ENCODE results near the gene NPAS3. TPM values are rescaled to one million over a fixed set of nuclear protein-coding genes. Genes with fewer than 3 reads are reported as not detected.

NPAS3 gene
- polyA plus RNA-seq, 10 donors, result 3.5 to 7.5 (median 5.0) TPM

DNA sequence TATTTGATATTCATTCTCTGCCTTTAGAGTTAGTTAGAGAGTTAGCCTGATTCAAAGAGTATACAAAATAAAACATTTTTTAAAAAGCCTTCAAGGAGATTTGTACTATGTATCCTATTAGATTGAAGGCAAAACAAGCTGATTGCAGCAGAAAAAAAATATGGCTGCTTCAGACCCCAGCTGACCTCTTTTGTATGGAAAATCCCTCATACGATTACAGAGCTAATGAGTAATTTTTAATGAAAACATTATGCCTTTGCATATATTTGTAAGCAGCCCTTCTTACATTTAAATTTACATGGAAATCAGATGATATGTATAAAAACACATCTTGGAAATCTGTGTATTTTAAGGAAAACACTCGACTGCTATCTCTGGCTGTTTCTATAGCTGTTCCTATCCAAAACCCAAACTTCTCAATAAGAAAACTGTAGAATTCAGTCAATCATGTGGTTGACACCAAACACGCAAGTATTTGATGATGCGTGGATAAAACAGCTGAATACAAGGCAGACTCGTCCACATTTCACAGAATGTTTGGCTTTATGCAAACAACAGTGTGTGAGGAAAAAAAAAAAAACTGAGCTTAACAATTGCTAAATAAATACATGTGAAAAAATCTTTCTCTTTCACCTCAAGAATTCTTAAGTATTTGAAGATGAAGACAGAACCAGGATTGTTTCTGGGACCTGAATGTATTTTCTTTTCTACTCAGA, 736.9 kb downstream of the NPAS3 start:
- DNase-seq, result peak in 1 of 3 donors; percentile 7

DNA sequence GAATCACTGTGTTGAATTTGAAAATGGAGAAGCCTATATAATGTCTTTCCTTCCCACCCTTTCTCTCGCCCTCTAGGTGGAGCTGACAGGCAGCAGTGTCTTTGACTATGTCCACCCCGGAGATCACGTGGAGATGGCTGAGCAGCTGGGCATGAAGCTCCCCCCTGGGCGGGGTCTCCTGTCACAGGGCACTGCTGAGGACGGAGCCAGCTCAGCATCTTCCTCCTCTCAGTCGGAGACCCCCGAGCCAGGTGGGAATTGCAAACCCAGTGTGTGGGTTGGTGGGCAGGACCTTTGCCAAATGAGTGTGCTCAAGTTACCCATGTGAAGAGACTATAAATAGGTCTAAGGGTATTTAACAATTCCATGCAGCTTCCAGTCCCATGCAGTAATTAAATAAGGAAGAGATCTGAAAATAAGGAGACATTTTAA, 737.5 kb downstream of the NPAS3 start:
- DNase-seq, result peak in 1 of 3 donors; percentile 27

DNA sequence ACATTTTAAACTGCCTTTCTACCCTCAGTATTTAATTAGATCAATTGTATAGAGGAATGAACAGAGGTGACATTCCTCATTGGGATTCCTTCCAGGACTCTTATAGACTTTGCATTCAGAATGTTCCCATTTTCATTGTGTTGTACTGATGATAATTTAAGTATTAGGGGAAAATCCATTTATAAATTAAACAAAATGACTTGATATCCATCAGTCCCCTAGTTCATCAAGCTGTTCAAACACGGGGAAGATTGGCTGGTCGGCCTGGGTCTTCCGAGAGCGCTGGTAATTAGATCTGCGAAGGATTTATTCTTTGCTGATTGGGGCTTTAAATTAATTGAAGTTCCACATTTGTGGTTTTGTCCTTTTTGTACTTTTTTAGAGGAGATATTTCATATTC, 738.2 kb downstream of the NPAS3 start:
- no peak for DNase-seq

DNA sequence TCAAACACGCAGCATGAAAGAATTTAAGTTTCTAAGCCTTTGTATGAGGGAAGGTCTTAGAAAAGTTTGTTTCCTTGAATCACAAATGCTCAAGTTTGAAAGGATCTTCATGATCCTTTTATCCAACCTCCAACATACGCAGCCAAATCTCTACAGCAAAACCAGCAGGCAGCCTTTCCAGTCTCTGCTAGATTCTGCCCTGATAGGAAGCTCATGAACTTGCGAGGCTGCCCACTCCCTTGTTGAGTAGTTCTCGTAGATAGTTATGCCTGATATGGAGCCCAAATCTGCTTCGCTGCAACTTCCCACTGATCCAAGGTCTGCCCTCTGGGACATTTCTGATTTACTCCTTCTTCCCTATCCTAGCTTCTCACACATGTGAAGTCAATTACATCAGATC, 739.3 kb downstream of the NPAS3 start:
- no peak for DNase-seq

GRCh38 chr14:33679025-33679424, 740.3 kb downstream of the NPAS3 start:
- no peak for DNase-seq

- DNase-seq, result peak in 1 of 3 donors; percentile 76
These were observed 741.0 kb downstream of the NPAS3 start for GRCh38 chr14:33679461-33680225.

DNA sequence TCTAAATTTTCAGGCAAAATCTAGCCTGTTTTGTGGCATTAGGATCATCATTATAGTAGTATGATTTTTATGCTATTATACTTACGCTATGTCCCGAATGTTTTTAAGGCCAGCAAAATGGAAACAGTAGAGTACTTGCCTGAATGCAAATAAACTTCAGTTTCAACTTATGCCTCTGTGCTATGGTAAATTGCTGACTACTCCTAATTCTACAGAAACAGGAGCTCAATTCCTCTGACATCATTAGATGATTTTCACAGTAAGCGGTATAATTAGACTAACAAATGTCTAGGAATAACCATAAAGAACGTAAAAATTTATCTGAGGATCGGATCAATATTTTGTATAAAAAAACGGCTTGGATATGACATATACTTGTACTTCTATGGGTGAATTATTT, 742.2 kb downstream of the NPAS3 start:
- DNase-seq, result no peak

GRCh38 chr14:33682760-33683159, 744.1 kb downstream of the NPAS3 start:
- peak; percentile 27 to 72 (median 53) for DNase-seq

DNA sequence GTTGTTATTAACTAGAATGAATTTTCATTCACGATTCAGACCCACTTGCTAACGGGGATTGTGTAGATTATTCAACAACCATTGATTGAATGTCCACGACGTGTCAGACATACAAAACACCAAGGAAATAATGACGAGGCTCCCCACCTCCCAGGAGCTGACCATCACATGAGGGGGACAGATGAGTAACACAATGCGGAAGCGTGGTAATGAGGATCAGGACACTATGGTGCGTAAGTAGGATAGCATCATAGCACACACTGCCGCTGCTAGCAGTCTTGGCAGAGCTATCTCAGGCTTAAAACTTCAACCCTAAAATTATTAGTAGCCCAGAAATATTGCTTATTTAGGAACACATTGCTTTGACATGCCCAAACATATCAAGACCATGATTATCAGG, 746.3 kb downstream of the NPAS3 start:
- no peak for DNase-seq

DNA sequence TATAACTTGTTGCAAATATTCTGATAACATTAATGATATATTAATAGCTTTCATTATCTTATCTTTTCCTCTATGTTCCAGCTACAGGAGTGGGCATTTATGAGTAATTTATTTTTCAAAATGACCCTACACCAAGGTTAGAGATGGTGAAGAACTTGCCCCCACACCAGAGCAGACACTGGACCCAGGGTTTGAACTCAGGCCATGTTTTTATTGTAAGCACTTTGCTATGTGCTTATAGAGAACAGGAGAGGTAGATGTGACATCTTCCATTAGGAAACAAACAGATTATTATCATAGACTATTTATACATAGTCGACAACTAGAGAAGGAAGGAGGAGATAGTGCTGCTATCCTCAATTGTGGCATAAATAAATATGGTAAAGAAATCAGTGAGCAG, 747.0 kb downstream of the NPAS3 start:
- no peak for DNase-seq

DNA sequence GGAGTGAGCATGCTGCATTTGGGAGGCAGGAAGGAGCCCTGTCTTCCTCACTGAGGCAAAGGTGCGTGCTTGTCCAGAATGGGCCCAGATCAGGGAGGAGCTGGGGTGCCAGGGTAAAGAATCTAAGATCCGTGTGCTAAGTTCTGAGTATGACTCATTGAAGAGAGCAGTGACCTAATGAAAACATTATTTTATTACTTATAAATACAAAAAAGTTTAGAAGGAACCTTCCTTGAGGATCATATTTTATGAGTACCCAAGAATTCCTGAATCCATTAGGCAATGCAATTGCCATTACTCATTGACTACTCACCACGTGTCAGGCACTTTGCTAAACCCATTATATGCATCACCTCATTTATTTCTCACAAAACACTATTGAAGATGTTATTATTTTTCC, 747.5 kb downstream of the NPAS3 start:
- peak in 1 of 3 donors; percentile 67 for DNase-seq

DNA sequence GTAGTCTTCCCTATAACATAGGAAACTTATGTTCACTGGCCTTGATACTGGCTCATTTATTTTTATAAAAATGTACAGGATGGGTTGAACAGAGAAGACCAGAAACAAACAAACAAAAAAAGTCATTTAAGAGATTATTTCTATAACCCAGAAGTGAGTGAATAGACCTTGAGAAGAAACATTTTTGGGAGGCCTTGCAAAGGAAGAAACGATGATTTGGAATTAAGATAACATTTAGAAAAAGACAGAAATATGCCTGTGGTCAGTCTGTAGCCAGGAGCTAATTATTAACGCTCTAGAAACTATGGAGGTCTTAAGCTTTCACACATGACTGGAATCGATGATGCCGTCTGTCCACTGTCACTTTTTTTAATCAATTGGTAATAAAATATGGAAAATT, 748.2 kb downstream of the NPAS3 start:
- no peak for DNase-seq

DNA sequence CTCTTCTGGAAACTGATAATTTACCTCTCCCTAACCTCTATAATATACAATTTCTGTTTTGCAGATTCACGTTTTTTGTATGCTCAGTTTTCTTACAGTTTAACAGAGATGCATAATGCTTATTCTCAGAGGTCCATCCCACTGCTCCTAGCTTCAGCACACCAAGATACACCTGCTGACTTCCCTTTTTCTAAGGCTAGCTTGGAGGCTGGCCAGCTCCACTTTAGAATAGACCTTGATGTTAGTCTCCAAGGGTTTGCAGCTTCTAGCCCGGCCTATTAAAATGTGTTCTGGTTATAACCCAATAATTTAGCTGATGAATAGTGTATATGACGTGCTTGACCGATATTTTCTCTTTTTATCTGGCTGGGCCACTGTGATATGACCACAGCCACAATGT, 751.0 kb downstream of the NPAS3 start:
- no peak for DNase-seq

DNA sequence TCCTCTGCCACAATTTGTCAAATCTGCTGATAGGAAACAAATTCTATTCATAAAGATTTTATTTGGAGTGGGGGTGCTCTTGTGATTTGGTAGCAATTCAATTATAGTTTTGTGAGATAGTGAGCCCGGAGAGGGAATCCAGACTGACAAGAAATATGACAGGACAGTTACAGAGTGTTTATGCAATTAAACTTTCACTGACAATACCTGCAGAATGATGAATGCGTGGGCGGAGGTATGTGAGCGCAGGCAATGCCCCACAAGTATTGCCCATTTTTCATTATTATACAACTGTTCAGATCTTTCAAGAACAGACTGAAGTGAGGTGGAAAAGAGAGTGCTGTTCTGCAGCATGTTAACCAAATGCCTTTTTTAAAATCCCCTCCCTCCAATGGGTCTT, 753.2 kb downstream of the NPAS3 start:
- no peak for DNase-seq

- peak in 1 of 3 donors; percentile 74 for DNase-seq
These were observed 754.1 kb downstream of the NPAS3 start for GRCh38 chr14:33692762-33693161.

GRCh38 chr14:33693237-33693636, 754.6 kb downstream of the NPAS3 start:
- peak in 1 of 3 donors; percentile 49 for DNase-seq

DNA sequence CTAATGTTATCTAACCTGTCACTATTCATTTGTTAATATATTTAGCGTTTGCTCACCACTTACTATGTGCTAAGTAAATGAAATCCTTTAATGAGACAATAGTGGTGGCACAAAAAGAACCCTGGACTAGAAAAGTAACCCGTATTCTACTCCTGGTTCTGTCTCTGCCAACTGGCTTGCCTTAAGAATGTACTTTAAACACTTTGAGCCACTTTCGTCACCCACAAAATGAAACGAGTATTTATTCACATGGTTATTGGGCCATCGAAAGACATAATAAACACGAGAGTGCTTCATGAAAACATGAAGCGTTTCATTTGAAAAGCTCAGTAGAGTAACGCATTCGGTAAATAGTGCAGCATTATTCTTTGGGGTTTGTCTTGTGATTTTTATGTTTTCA, 757.5 kb downstream of the NPAS3 start:
- no peak for DNase-seq

DNA sequence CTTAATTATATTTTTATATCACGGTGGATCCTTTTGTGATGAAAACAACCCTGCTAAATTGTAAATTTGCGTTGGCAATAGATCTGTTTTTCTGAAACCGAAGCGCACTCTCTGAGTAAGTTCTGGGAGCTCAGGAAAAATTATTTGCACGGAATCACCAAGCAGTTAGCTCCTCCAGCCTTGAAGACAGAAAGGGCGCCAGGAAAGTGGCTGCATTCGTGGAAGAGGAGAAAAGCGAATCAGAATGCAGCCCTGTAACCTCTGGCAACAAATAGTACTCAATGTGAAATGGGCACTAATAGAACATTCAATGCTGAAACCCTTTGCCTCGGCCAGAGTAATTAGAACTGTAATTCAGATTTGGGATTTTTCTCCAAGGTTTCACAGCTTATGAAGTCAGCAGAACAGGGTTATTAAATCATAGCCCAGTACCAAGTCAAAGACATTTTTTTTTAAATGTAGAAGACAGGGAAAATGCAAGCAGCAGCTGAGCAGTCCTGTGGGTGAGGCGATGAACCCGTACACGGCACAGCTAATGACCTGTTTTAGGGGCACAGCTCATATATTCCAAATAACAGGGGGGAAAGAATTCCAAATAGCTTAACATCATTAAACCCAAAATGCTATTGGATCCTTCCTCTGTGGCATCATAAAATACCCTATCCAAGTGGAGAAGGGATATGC, 760.8 kb downstream of the NPAS3 start:
- no peak for DNase-seq

GRCh38 chr14:33700052-33700451, 761.4 kb downstream of the NPAS3 start:
- no peak for DNase-seq

- no peak for DNase-seq
These were observed 763.6 kb downstream of the NPAS3 start for GRCh38 chr14:33702293-33702692.

- DNase-seq, result no peak
These were observed 765.8 kb downstream of the NPAS3 start for GRCh38 chr14:33704481-33704880.

- no peak for DNase-seq
These were observed 766.8 kb downstream of the NPAS3 start for GRCh38 chr14:33705490-33705889.

DNA sequence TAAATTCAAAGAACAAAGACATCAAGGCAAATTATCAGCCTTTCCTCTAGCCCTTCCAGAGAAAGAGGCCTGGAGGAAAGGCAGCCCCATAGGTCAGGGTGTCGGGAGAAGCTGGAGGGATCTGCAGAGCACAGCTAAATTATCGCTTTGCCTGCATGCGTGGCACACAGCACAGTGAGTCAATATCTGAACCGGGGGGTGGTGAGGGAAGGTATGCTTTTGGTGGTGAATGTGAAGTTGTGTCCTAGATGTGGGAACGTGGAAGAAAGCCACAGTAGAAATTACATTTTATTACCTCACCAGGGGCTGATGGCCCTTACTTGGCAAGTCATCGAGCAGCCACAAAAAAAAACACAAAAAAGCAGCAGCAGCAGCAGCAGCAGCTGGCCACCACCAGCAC, 769.0 kb downstream of the NPAS3 start:
- DNase-seq, result no peak

Data from muscle of back (tissue), 11 donors.